GM20000 (cell line): ENCODE data around the gene KIF2C.

Source experiments
- DNase-seq: peaks from one replicate; pipeline ENCODE4 v3.0.0; 2012; ENCODE audit warnings: low spot score
- TF ChIP-seq, protein P1 (sequence below): IDR thresholded peaks from 2 replicates; pipeline ENCODE4 v1.5.1; 2012; ENCODE audit warnings: mild to moderate bottlenecking, control low read depth; ENCODE audit errors: extremely low read depth, missing control alignments

The KIF2C gene

GRCh38 chr1:44719318-44719717 lies 20.3 kb upstream of the KIF2C start:
- DNase-seq, result no peak
- TF ChIP-seq, protein P1, sequence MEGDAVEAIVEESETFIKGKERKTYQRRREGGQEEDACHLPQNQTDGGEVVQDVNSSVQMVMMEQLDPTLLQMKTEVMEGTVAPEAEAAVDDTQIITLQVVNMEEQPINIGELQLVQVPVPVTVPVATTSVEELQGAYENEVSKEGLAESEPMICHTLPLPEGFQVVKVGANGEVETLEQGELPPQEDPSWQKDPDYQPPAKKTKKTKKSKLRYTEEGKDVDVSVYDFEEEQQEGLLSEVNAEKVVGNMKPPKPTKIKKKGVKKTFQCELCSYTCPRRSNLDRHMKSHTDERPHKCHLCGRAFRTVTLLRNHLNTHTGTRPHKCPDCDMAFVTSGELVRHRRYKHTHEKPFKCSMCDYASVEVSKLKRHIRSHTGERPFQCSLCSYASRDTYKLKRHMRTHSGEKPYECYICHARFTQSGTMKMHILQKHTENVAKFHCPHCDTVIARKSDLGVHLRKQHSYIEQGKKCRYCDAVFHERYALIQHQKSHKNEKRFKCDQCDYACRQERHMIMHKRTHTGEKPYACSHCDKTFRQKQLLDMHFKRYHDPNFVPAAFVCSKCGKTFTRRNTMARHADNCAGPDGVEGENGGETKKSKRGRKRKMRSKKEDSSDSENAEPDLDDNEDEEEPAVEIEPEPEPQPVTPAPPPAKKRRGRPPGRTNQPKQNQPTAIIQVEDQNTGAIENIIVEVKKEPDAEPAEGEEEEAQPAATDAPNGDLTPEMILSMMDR, result no peak

GRCh38 chr1:44720281-44720680 lies 19.4 kb upstream of the KIF2C start:
- DNase-seq, result no peak
- TF ChIP-seq, protein P1, result no peak

DNA sequence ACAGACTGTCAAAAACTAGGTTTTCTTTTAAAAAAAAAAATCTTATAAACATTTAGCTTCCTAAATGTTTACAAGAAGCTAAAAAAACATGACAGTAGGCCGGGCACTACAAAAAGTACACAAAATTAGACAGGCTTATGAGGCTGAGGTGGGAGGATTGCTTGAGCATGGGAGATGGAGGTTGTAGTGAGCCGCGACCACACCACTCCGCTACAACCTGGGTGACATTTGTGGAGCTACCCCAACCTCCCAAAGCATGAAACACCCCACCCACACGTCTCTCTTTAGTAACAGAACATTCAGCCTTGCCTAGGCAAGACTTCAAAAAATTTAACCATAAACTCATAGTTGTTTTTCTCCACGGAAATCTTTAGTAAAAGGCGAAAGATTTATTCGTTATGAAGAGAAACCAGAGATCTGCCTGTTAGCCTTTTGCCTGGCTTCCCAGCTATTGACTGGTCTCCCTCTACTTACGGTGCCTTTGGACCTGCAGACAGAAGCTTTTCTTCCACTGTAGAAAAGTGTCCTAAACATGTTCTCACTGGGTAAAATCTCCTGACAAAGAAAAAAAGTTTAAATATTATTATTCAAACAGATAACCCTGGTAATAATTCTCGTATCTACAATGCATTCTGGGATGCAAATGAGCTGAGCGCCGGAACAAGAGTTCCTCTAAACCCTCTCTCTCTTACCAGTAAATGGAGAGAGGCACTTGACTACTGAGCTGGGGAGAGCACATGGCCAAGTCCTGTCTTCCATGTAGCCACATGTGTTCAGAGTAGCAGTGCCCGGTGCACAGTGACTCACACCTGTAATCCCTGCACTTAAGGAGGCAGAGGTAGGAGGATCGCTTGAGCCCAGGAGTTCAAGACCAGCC lies 17.9 kb upstream of the KIF2C start:
- TF ChIP-seq, protein P1, result no peak
- DNase-seq, result peak; percentile 86

- TF ChIP-seq, protein P1, result no peak
- peak; percentile 41 for DNase-seq
Observed at GRCh38 chr1:44723064-44723463, 16.6 kb upstream of the KIF2C start.

- TF ChIP-seq, protein P1, result no peak
- DNase-seq, result peak; percentile 78
Observed at GRCh38 chr1:44723496-44724295, 15.9 kb upstream of the KIF2C start.

GRCh38 chr1:44724296-44724954 lies 15.2 kb upstream of the KIF2C start:
- TF ChIP-seq, protein P1, result no peak
- no peak for DNase-seq
